Measurements from ENCODE around the gene TMEM239.

DNA sequence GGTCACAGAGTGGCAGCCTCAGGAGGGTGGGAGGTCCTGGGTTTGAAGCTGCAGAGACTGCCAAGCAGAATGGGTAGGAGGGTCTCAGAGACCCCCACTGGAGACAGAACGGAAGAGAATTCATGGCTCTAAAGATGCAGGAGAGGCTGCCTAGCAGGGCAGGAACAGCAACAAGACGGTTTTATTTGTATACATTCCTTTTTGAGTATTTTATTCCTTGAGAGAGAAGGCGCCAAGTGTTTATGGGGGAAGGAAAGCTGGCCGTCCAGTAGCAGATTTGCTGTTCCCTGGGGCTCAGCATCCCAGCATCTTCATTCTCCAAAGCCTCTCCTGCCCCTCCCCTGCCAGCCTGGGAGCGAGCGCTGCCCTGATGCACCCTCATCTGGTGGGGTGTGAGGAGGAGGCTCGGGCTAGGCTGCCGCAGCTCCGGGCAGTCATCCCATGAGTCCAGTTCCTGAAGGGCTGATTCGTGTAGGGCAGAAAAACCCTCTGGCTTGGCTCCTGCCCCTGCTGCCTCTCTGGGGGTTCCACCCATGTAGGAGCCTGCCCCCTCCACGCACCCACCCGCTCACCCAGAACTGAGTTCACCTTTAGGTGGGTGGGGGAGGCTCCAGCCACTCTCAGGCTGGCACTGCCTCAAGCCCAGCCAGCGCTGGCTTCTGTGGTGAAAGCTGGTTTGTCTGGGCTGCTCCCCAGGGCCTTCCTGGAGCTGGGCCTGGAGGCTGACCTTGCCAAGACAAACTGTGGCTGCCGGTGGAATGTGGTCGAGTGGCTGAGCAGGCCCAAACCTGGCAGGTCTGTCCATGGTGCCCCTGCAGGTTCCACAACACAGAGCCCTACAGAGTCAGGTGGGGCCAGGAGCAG lies 48.2 kb upstream of the TMEM239 start:
- TF ChIP-seq GATA2 (IDR thresholded peaks at IDR 0.05; ENCODE audit: low read depth, low read length) = no peak
- no peak for TF ChIP-seq GATA3 (IDR thresholded peaks at IDR 0.05; ENCODE audit: low read depth, low read length)
